Pancreas (tissue), 10 donors: ENCODE data around the gene CEACAM5. TPM values are rescaled to one million over a fixed set of nuclear protein-coding genes. Genes with fewer than 3 reads are reported as not detected.

Experiments
- ATAC-seq, 4 donors: fragments of 200-7000 bp; cut with Tn5 transposase; one replicate each; pipeline versions ENCODE4 v1.8.0 to v1.9.1; 2020; ENCODE audit warnings: mild to moderate bottlenecking in 4 of 4, moderate library complexity in 4 of 4
- DNase-seq, 6 donors: peaks; one replicate each; pipeline ENCODE4 v3.0.0-alpha.2; 2020
- FAIRE-seq: peaks from 2 replicates; lab custom pipeline; 2012; peaks lifted over from hg19 to GRCh38; lab: Jason Lieb, UNC
- H3K27ac ChIP-seq, 4 donors: fragments of 200-600 bp; sonication (generic); 1 replicate in 3 of 4; 2 replicates in 1 of 4; pipeline versions ENCODE4 v1.5.0 to v1.8.0; 2020
- H3K27me3 ChIP-seq, 4 donors: fragments of 200-600 bp; one replicate each; pipeline ENCODE4 v1.8.0; 2021
- H3K36me3 ChIP-seq, 3 donors: fragments of 200-600 bp; sonication (generic) in 1 of 3; one replicate each; pipeline versions ENCODE4 v1.5.0 to v1.8.0; 2020 to 2021
- H3K4me1 ChIP-seq, 3 donors: fragments of 200-600 bp; one replicate each; pipeline ENCODE4 v1.8.0; 2021
- H3K4me3 ChIP-seq, 4 donors: fragments of 200-600 bp; sonication (generic) in 2 of 4; one replicate each; pipeline versions ENCODE4 v1.5.0 to v1.8.0; 2020 to 2021
- H3K9me3 ChIP-seq, 4 donors: fragments of 200-600 bp; one replicate each; pipeline ENCODE4 v1.8.0; 2021
- CTCF ChIP-seq, 4 donors: fragments of 200-600 bp; sonication (generic) in 3 of 4; IDR thresholded peaks; one replicate each; pipeline versions ENCODE4 v1.5.0 to v1.8.0; 2021; ENCODE audit warnings: antibody characterized with exemption in 4 of 4
- WGBS, 2 donors: extraction: QIAGEN DNeasy Blood & Tissue Kit; methylation state at CpG; one replicate each; pipeline ENCODE4 v1.1.7; 2013; 5-methylcytosine and 5-hydroxymethylcytosine counted together
- intact Hi-C, 3 donors: fragments of 100-400 bp; cut with DNase I; formaldehyde crosslinking; loops; one replicate each; pipeline versions ENCODE4 v1.11.1 to v1.14.2; 2022
- polyA plus RNA-seq, 2 donors: library from polyadenylated mRNA; stranded (reverse); fragments of 200-250 nt; gene quantifications; one replicate each; pipeline ENCODE4 v1.2.3, GENCODE V29; 2013
- total RNA-seq, 6 donors: library from RNA; stranded (reverse); fragmentation: NEBNext Ultra II Directional in 4 of 6; extraction: Animal tissue kit (Norgen Biotek cat#: 25700) in 4 of 6; gene quantifications; one replicate each; pipeline versions ENCODE4 v1.2.1 to v1.2.4, GENCODE V29; 2021 to 2023
- donor health status: healthy with polysubstance abuse.
- donor health status: DM: no; HTN: no; CAD: no; lungs with moderate emphysema.
- donor health status: DM: no; HTN: no; CAD: no.
- donor health status: control.
- donor health status: control.
- donor health status: Bipolar disorder and iron deficiency.
- donor health status: DM: yes; HTN: yes; CAD: no.
- donor health status: DM: no; HTN: no; CAD: no.
- donor health status: DM: no; HTN: no; CAD: no.
- donor health status: DM: yes; HTN: yes; CAD: no.

The CEACAM5 gene
- total and polyA plus RNA-seq, 8 donors = 0.02 to 5.8 (median 0.30) TPM; not detected in 3

GRCh38 chr19:41671486-41671885, 36.9 kb upstream of the CEACAM5 start:
- FAIRE-seq = no peak
- Histone ChIP-seq H3K4me3 (no peak overlapping the region), H3K36me3 (no peaks in the 10 kb centered on the region), H3K4me1 (no peaks in the 10 kb centered on the region), H3K9me3 (no peaks in the 10 kb centered on the region), H3K27ac (no peak overlapping the region), H3K27me3 (peaks cover 0 to 7% (median 0%) of the 10 kb centered on the region in 4 donors)
- DNase-seq = no peak
- intact Hi-C loops = no loop called here
- ATAC-seq = no peak
- TF ChIP-seq CTCF (IDR thresholded peaks at IDR 0.05) = no peak
- WGBS, 2 donors = 47 to 52% methylated on average over 5 of the region's 5 CpGs

- no peaks in the 10 kb centered on the region for H3K9me3 ChIP-seq
- no peaks in the 10 kb centered on the region for H3K27me3 ChIP-seq
- WGBS, 2 donors = 32 to 49% methylated on average over 6 of the region's 6 CpGs
- ATAC-seq (no peak), FAIRE-seq (no peak), DNase-seq (no peak)
- H3K4me1 ChIP-seq = no peaks in the 10 kb centered on the region
- no peaks in the 10 kb centered on the region for H3K36me3 ChIP-seq
- H3K27ac ChIP-seq = no peak overlapping the region
- no peak overlapping the region for H3K4me3 ChIP-seq
- intact Hi-C loops = no loop called here
- TF ChIP-seq CTCF (IDR thresholded peaks at IDR 0.05) = no peak
Measured at GRCh38 chr19:41682437-41682836, 26.0 kb upstream of the CEACAM5 start.

- 52 to 59% methylated on average over 3 of the region's 3 CpGs for WGBS, 2 donors
- Histone ChIP-seq H3K27me3 (no peaks in the 10 kb centered on the region), H3K4me1 (no peaks in the 10 kb centered on the region), H3K9me3 (no peaks in the 10 kb centered on the region), H3K27ac (no peak overlapping the region), H3K36me3 (no peaks in the 10 kb centered on the region), H3K4me3 (no peak overlapping the region)
- ATAC-seq = peak in 2 of 4 donors; percentile 12 to 35
- DNase-seq = no peak
- TF ChIP-seq CTCF (IDR thresholded peaks at IDR 0.05) = no peak
- intact Hi-C loops = no loop called here
- FAIRE-seq = no peak
Measured at GRCh38 chr19:41687419-41687818, 21.0 kb upstream of the CEACAM5 start.

GRCh38 chr19:41688098-41688497, 20.3 kb upstream of the CEACAM5 start, which contains the start of gene CEACAM7:
TSS of gene CEACAM7 (minus strand) at chr19:41688270. CDS start at chr19:41688165, 105 bp downstream.
- TF ChIP-seq CTCF (IDR thresholded peaks at IDR 0.05) = no peak
- no peaks in the 10 kb centered on the region for H3K36me3 ChIP-seq
- no peaks in the 10 kb centered on the region for H3K27me3 ChIP-seq
- no peak within 1 kb of the TSS for H3K4me3 ChIP-seq
- intact Hi-C loops = no loop called here
- WGBS, 2 donors = 64 to 85% methylated on average over 1 of the region's 1 CpG
- H3K4me1 ChIP-seq = no peaks in the 10 kb centered on the region
- FAIRE-seq = no peak
- no peak for DNase-seq
- H3K9me3 ChIP-seq = no peaks in the 10 kb centered on the region
- ATAC-seq = peak in 2 of 4 donors; percentile 19 to 22
- peak within 1 kb of the TSS in 2 of 4 donors; percentile 22 to 48 for H3K27ac ChIP-seq

GRCh38 chr19:41688687-41689086, 19.7 kb upstream of the CEACAM5 start:
- H3K36me3 ChIP-seq = no peaks in the 10 kb centered on the region
- H3K27ac ChIP-seq = peak overlapping the region in 1 of 4 donors; percentile 48
- H3K4me1 ChIP-seq = no peaks in the 10 kb centered on the region
- no peak overlapping the region for H3K4me3 ChIP-seq
- TF ChIP-seq CTCF (IDR thresholded peaks at IDR 0.05) = no peak
- 59 to 81% methylated on average over 4 of the region's 4 CpGs for WGBS, 2 donors
- ATAC-seq (no peak), DNase-seq (no peak), FAIRE-seq (no peak)
- no peaks in the 10 kb centered on the region for H3K27me3 ChIP-seq
- intact Hi-C loops = no loop called here
- H3K9me3 ChIP-seq = no peaks in the 10 kb centered on the region
